ENCODE results near the gene SIRT3. TPM values are rescaled to one million over a fixed set of nuclear protein-coding genes. Genes with fewer than 3 reads are reported as not detected.

Gene SIRT3
- total and polyA plus RNA-seq, 2 of the 13 experiments (the other 11 are each of a cell fraction or from before 2014, with no cell fraction given), result 15.1 to 18.2 TPM

- Histone ChIP-seq H4K20me1 (ENCODE audit: insufficient read depth, low read length) (no peaks in the 10 kb centered on the region), H3K79me2 (ENCODE audit: insufficient read depth, low read length) (no peaks in the 10 kb centered on the region), H3K9ac (ENCODE audit: insufficient read depth, low read depth, low read length) (no peak overlapping the region), H3K4me1 (ENCODE audit: insufficient read depth, low read length) (peaks cover 37% of the 10 kb centered on the region), H3K36me3 (replicated peaks in 1 of 2; ENCODE audit: control insufficient read depth in 1 of 2, insufficient read depth in 2 of 2, low read length in 2 of 2) (no peaks in the 10 kb centered on the region), H3K4me2 (ENCODE audit: low read depth, low read length) (no peak overlapping the region), H3K27ac (ENCODE audit: extremely low read length, insufficient read depth, low read length) (no peak overlapping the region), H3K4me3 (replicated peaks in 1 of 3; ENCODE audit: insufficient read depth in 1 of 3, low read depth in 2 of 3, low read length in 3 of 3) (no peak overlapping the region), H2AFZ (ENCODE audit: low read length) (no peak overlapping the region), H3K27me3 (ENCODE audit: control insufficient read depth in 1 of 2, insufficient read depth in 2 of 2, low read length in 2 of 2) (peaks cover 0 to 17% of the 10 kb centered on the region in 2 experiments; a peak in 3 of 5 replicates), H3K9me3 (ENCODE audit: low read length) (peaks cover 5% of the 10 kb centered on the region; the same call in 1 of the 2 replicates)
- TF ChIP-seq ZNF580 (CRISPR knock-in tag; IDR thresholded peaks at IDR 0.05; ENCODE audit: borderline replicate concordance, low read depth), result no peak
- no peak for TF ChIP-seq NFIC (IDR thresholded peaks at IDR 0.05; ENCODE audit: low read length)
- peak; percentile 47 for TF ChIP-seq HNRNPK (IDR thresholded peaks at IDR 0.05; ENCODE audit: low read depth, low read length, poor library complexity, severe bottlenecking)
- ATAC-seq (no peak), DNase-seq (ENCODE audit: low spot score) (no peak), FAIRE-seq (no peak)
- in situ Hi-C loops (cut with HindIII; ENCODE audit: extremely low pct_ligation_motif_present, low pct_unique_long_range_greater_than_20kb) (no loop called here), intact Hi-C loops (cut with micrococcal nuclease; ENCODE audit: unreplicated experiment) (no loop called here)
- BruUV-seq (replicated peaks), result no TSS peak
- ChIA-PET POLR2A (no interaction called here), CTCF (ENCODE audit: low intra/inter-chr PET ratio, low total read pairs) (no interaction called here)
- WGBS (ENCODE audit: low lambda C conversion rate), result 62% methylated on average over 13 of the region's 13 CpGs
Measured at GRCh38 chr11:266676-267439, 30.7 kb upstream of the SIRT3 start.

GRCh38 chr11:261624-262023 is 25.5 kb upstream of the SIRT3 start:
- ChIA-PET CTCF (ENCODE audit: low intra/inter-chr PET ratio, low total read pairs) (no interaction called here), POLR2A (interaction anchor here (1.5 kb wide), 1 partner anchor 95 kb away, joined by 3 read pairs; no protein-coding TSS in a partner anchor)
- H3K27ac ChIP-seq (ENCODE audit: extremely low read length, insufficient read depth, low read length), result no peak overlapping the region
- no peak overlapping the region for H2AFZ ChIP-seq (ENCODE audit: low read length)
- FAIRE-seq, result no peak
- intact Hi-C loops (cut with micrococcal nuclease; ENCODE audit: unreplicated experiment) (no loop called here), in situ Hi-C loops (cut with HindIII; ENCODE audit: extremely low pct_ligation_motif_present, low pct_unique_long_range_greater_than_20kb) (no loop called here)
- BruUV-seq (replicated peaks), result no TSS peak
- H3K9me3 ChIP-seq (ENCODE audit: low read length), result peaks cover 5% of the 10 kb centered on the region; the same call in 1 of the 2 replicates
- no peak overlapping the region for H3K4me2 ChIP-seq (ENCODE audit: low read depth, low read length)
- WGBS (ENCODE audit: low lambda C conversion rate), result 41% methylated on average over 4 of the region's 4 CpGs
- ATAC-seq, result no peak
- TF ChIP-seq ZNF670 (CRISPR knock-in tag; IDR thresholded peaks at IDR 0.05; ENCODE audit: borderline replicate concordance), result no peak
- TF ChIP-seq ZNF615 (CRISPR knock-in tag; IDR thresholded peaks at IDR 0.05; ENCODE audit: borderline replicate concordance), result peak; percentile 99
- H3K36me3 ChIP-seq (replicated peaks in 1 of 2; ENCODE audit: control insufficient read depth in 1 of 2, insufficient read depth in 2 of 2, low read length in 2 of 2), result no peaks in the 10 kb centered on the region
- H3K9ac ChIP-seq (ENCODE audit: insufficient read depth, low read depth, low read length), result no peak overlapping the region
- no peak for DNase-seq (ENCODE audit: low spot score)
- no peaks in the 10 kb centered on the region for H3K79me2 ChIP-seq (ENCODE audit: insufficient read depth, low read length)
- H3K4me1 ChIP-seq (ENCODE audit: insufficient read depth, low read length), result peaks cover 8% of the 10 kb centered on the region; the same call in 1 of the 2 replicates
- peaks cover 0 to 7% of the 10 kb centered on the region in 2 experiments; a peak in 1 of 5 replicates for H3K27me3 ChIP-seq (ENCODE audit: control insufficient read depth in 1 of 2, insufficient read depth in 2 of 2, low read length in 2 of 2)
- H3K4me3 ChIP-seq (replicated peaks in 1 of 3; ENCODE audit: insufficient read depth in 1 of 3, low read depth in 2 of 3, low read length in 3 of 3), result no peak overlapping the region
- H4K20me1 ChIP-seq (ENCODE audit: insufficient read depth, low read length), result no peaks in the 10 kb centered on the region
